ENCODE data around the gene NDST3.

NDST3 gene

DNA sequence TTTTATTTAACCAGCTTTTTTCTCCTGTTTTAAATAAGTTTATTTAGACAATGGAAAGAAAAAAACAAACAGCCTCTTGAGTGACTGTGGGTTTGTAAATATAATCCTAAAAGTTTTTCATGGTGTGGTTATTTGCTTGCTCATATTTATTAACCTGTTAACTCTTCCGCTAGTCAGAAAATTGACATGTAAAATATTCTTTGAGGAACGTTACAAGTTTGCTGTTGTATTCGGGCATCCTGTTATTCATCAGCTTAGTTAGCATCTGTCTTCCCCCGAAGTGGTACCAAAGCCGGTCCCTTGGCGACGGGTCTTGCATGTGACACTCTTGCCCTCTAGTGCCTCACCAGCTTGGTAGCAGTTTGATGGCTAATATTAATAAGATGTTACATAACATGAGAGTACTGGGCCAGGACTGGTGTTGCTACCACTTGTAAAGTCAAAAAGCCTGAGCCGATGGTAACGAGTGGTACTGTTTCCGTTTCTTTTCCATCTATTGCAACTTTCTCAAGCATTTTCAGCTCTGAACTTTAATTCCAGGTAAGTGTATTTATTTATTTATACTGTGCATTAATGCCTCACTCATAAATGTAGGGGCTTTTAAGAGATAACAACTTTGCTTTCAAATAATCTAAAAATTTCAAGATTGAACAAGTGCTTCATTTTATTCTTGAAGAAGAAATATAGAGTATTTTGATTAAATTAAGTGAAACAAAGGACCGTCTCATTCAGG lies at the start of gene NDST3:
Gene NDST3 (plus strand): TSS at position 434 of the 733 bp plus-strand sequence. CDS start 19,425 bp downstream, outside the sequence.
- H3K27ac ChIP-seq = no peak within 1 kb of the TSS
- TF ChIP-seq, protein P1, sequence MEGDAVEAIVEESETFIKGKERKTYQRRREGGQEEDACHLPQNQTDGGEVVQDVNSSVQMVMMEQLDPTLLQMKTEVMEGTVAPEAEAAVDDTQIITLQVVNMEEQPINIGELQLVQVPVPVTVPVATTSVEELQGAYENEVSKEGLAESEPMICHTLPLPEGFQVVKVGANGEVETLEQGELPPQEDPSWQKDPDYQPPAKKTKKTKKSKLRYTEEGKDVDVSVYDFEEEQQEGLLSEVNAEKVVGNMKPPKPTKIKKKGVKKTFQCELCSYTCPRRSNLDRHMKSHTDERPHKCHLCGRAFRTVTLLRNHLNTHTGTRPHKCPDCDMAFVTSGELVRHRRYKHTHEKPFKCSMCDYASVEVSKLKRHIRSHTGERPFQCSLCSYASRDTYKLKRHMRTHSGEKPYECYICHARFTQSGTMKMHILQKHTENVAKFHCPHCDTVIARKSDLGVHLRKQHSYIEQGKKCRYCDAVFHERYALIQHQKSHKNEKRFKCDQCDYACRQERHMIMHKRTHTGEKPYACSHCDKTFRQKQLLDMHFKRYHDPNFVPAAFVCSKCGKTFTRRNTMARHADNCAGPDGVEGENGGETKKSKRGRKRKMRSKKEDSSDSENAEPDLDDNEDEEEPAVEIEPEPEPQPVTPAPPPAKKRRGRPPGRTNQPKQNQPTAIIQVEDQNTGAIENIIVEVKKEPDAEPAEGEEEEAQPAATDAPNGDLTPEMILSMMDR (conservative IDR thresholded peaks at IDR 0.05) = peak; percentile 69

DNA sequence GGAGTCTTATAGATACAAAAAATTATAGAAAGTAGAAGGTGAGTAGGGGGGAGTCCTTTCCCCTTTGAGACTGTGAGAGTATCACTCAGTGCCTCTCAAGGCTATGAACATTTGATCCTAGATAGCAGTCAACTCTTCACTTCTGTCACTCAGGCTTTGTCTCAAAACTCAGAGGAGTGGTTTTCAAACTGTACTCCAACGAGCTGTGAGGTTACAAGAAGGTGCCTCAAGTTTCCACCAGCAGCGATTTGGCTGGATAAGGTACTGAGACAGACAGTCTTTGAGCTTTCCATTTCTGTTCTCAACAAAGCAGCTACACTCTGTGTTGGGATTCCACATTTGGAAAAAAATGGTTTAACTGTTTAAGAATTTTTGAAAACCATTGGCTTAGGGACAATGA lies 48.0 kb upstream of the NDST3 start:
- H3K27ac ChIP-seq = no peak overlapping the region
- TF ChIP-seq, protein P1 (conservative IDR thresholded peaks at IDR 0.05) = no peak

DNA sequence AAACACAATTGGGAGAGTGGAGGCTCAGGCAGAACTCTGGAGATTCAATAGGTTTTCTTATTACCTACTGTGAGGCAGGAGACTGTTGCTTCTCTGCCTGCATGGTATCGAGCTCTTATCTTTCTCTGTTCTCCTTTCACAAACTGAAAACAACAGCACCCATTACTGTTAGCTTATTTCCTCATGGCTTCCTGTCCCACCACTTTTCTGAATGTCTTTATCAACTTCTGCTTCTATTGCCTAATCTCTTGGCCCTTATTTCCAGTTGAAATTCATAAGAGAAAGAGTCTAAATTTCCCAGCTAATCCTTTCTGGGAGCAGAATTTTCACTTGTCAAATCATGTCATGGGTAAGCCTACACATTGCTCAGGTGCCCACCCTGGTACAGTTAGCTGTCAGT lies 46.8 kb upstream of the NDST3 start:
- TF ChIP-seq, protein P1 (conservative IDR thresholded peaks at IDR 0.05) = no peak
- H3K27ac ChIP-seq = no peak overlapping the region

DNA sequence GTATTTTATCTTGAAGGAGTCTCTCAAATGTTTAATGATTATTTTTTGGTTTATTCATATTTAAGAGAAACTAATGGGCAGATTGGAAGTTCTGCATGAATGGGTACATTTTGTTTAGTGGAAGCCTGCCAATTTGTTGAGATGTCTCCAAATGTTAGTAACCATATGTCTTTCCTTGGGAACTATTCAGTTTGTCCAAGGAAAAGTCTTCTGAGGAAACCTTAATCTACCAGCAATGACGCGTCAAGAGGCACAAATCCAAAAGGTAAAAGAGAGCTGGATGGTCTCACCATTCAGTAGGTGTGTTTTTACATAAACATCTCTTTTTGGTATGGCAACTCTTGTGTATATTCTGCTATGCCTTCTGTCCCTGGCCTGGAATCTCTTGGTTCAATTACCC lies 37.4 kb upstream of the NDST3 start:
- H3K27ac ChIP-seq = no peak overlapping the region
- TF ChIP-seq, protein P1 (conservative IDR thresholded peaks at IDR 0.05) = no peak

DNA sequence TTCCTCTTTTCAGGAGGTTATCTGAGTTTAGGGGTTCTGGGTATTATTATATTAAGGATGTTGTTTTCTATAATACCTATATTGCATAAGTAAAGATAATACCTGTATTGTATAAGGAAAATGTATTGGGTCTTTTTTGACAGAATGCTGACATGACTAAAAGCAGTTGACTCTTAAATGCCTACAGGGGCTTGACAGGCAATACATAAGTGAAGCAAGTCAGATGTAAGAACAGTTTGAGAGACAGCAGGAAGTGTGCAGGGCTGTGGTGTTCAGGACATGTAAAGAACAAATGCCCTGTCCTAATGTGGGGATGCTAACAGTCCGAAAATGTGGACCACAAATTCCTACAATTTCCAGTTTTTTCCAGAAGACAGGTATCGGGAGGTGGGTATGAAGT lies 30.2 kb upstream of the NDST3 start:
- no peak overlapping the region for H3K27ac ChIP-seq
- TF ChIP-seq, protein P1 (conservative IDR thresholded peaks at IDR 0.05) = no peak

DNA sequence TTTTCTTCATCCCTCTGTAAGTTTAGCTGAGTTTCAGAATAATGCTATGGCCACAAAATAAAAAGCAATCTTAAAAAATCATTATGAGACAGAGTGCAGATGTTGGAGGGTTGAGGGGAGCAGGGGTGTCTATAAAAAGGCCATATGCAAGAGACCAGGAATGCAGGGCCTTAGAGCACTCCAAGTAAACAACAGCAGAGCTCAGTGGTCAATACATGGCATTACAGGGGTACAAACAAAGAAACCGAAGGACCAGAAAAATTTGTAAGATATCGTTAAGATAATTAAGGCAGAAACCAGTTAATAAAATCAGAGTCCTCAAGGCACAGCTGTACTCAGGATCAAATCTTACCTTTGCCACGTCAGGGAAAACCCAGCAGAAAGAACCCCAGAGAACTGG lies 28.4 kb upstream of the NDST3 start:
- TF ChIP-seq, protein P1 (conservative IDR thresholded peaks at IDR 0.05) = no peak
- no peak overlapping the region for H3K27ac ChIP-seq

DNA sequence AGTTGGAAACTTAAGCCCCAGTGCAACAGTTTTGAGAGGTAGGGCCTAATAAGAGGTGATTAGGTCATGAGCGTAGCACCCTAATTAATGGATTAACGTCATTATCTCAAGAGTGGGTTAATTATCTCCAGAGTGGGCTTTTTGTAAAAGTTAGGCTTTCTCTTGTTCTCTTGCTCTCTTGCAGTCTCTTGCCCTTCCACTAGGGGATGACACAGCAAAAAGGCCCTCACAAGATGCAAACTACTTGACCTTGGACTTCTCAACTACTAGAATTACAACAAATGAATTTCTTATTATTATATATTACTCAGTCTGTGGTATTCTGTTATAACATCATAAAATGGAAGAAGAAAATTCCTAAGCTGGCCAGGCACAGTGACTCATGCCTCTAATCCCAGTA lies 22.1 kb upstream of the NDST3 start:
- TF ChIP-seq, protein P1 (conservative IDR thresholded peaks at IDR 0.05) = no peak; the same call in 1 of the 2 replicates
- no peak overlapping the region for H3K27ac ChIP-seq

Measured in VCaP (cell line).